HG03521 (cell line): ENCODE results near the gene STAT6.

Experiments used
- ATAC-seq: cut with Tn5 transposase; IDR thresholded peaks from one replicate; pipeline ENCODE4 v1.9.1; 2021; ENCODE audit warnings: mild to moderate bottlenecking, moderate library complexity; ENCODE audit not compliant: unreplicated experiment

The STAT6 gene

GRCh38 chr12:57103856-57104255 lies 7.3 kb downstream of the STAT6 start:
- no peak for ATAC-seq

GRCh38 chr12:57101892-57102695 lies 9.1 kb downstream of the STAT6 start:
- no peak for ATAC-seq

- no peak for ATAC-seq
Measured at GRCh38 chr12:57099766-57100165, 11.4 kb downstream of the STAT6 start.

- no peak for ATAC-seq
Measured at GRCh38 chr12:57099047-57099714, 12.0 kb downstream of the STAT6 start.

GRCh38 chr12:57098546-57098945 lies 12.6 kb downstream of the STAT6 start:
- no peak for ATAC-seq

GRCh38 chr12:57097554-57097835 lies 13.7 kb downstream of the STAT6 start:
- no peak for ATAC-seq

- ATAC-seq, result no peak
Measured at GRCh38 chr12:57096748-57097553, 14.2 kb downstream of the STAT6 start.

GRCh38 chr12:57096099-57096572 lies 15.0 kb downstream of the STAT6 start:
- no peak for ATAC-seq

- no peak for ATAC-seq
Measured at GRCh38 chr12:57095440-57095839, 15.7 kb downstream of the STAT6 start.

- ATAC-seq, result no peak
Measured at GRCh38 chr12:57094208-57095160, 16.7 kb downstream of the STAT6 start.

GRCh38 chr12:57093415-57094207 lies 17.6 kb downstream of the STAT6 start:
- no peak for ATAC-seq

- ATAC-seq, result no peak
Measured at GRCh38 chr12:57092876-57093414, 18.2 kb downstream of the STAT6 start.

GRCh38 chr12:57092529-57092862 lies 18.7 kb downstream of the STAT6 start:
- no peak for ATAC-seq

GRCh38 chr12:57091638-57092528 lies 19.3 kb downstream of the STAT6 start:
- ATAC-seq, result no peak

- ATAC-seq, result no peak
Measured at GRCh38 chr12:57090924-57091637, 20.1 kb downstream of the STAT6 start.

GRCh38 chr12:57090490-57090889 lies 20.7 kb downstream of the STAT6 start:
- ATAC-seq, result no peak

GRCh38 chr12:57089271-57090245 lies 21.6 kb downstream of the STAT6 start:
- no peak for ATAC-seq
